ENCODE measurements around the gene MAPKAP1.
A peak's percentile ranks its signal among the peaks of the same experiment; 100 is the strongest.

The MAPKAP1 gene

DNA sequence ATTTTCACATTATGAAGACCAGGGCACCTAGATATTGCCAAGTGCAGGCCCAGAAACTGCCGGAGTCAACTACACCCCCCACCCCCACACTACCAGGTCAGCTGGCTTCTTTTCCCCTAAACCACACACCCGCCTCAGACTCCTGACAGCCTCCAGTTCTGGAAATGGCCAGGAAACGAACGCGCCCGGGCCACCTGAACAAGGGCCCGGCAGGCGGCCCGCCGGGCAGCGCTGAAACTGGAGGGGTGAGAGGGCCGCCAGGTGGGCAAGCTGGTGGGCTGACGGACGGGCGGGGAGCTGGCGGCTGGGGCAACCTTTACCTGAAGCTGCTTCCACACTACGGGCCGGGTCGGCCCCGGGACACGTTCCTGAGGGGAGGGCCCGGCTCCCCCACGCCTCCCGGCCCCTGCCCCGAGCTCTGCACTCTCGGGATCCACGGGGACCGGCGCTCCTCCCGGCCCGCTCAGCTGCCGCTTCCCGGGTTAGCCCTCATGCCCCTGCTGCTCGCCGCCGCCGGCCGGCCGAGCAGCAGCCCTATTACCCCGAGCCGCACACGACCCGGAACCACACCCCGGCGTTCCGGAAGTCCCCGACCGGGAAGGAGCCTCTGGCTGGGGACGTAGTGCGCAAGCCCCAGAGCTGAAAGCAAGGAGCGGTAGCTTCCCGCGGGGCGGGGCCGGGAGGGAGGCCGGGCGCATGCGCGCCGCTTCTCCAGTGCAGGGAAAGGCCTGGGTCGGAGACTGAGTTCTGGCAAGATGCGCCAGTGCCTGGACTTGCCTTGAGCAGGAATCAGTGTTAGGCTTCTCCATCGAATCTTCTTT is at the start of gene MAPKAP1:
Gene MAPKAP1 (minus strand): TSS at position 558 of the 821 bp plus-strand sequence. CDS start 34,634 bp downstream, outside the sequence.
- peak; percentile 100 for DNase-seq (ENCODE audit: low spot score)

DNA sequence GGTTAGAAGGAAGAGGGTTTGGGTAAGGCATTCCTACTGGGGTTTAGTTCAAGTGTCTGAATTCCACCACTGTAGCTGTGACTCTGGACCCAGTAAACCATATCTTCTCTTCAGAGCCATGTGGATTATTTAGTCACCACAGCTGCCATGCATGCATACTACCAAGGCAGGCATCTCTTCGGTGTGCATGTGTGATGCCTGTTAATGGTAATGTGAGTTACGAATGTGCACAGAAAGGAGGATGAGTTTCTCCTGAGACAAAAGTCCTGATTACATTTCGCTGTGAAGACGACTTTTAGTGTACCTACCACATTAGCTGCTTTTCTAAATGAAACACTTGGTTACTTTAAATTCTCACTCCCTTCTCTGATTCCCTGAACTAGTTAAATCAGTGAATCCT is 49.5 kb upstream of the MAPKAP1 start:
- no peak for DNase-seq (ENCODE audit: low spot score)

DNA sequence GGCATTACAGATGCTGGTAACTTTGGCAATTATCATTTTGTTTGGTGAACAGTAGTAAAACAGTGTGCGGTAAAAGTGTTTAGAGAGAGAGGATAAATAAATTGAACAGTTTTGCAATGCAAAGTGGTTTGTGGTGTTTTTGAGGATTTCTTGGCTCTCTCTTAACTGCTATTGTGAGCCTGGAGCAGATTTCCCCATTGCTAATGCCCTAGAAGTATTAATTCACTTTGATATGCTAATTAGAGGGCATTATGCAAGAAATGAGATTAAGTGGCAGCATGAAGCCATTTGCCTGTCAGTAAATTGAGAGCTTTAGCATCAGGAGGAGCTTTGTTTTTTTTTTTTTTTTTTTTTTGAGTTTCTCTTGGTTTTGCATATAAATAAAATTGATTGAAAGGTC is 48.3 kb upstream of the MAPKAP1 start:
- DNase-seq (ENCODE audit: low spot score), result no peak

DNA sequence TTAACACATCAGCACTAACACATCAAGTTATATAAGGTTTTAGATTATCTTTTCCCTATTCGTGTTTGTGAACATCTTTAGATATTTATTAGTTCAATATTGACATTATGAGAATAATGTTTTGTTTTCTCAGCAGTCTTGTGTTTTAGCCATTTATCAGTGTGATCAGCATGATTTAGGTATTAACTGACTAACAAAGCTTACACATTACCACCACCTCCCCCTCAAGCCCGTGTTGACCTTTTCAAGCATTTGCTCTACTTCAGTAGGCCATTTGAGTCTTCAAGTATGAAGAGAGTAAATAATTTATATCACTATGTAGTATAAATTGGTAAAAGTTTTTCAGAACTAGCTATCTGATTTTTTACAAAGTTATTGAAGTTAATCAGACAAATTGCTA is 47.1 kb upstream of the MAPKAP1 start:
- DNase-seq (ENCODE audit: low spot score), result no peak

DNA sequence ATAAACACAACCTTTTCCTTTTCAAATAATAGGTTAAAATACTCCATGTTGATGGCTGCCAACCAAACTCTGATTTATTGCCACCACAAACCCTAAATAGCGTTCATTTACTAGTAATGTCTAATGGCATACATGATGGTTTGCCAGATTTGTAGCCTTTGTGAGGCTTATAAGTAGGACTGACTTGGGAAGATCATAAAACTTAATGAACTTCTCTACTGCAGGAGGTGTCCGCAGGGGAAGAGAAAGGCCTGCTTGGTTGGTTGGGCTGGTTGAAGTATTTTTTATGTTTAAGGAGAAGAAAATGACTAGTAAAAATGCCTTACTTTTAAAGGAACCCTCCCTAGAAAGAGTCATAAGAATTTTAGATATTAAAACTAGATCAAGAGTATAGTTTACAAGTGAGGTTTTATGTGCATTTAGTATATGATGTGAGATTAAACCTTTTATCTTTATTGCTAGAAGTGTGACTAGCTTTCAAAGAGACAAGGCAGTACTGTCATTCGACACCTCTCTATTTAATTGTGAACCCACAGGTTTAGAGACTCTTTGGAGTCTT is 45.1 kb upstream of the MAPKAP1 start:
- no peak for DNase-seq (ENCODE audit: low spot score)

DNA sequence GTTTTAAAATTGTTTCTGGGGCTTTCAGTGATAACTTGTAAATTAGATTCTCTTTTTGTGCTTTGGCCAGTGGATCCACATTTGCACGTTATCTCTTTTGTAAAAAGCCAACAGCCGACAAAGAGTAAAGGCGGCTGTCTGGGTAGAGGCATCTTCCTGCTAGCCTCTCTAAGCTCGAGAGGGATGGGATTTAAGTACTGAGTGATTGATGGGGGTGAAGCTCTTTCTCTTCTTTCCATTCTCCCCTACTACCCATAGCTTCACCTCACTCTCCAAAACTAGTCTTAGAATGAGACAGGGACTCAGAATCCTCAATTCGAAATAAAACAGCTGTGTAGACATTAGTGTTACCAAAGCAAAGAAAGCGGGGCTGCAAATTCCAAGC is 43.6 kb upstream of the MAPKAP1 start:
- no peak for DNase-seq (ENCODE audit: low spot score)

DNA sequence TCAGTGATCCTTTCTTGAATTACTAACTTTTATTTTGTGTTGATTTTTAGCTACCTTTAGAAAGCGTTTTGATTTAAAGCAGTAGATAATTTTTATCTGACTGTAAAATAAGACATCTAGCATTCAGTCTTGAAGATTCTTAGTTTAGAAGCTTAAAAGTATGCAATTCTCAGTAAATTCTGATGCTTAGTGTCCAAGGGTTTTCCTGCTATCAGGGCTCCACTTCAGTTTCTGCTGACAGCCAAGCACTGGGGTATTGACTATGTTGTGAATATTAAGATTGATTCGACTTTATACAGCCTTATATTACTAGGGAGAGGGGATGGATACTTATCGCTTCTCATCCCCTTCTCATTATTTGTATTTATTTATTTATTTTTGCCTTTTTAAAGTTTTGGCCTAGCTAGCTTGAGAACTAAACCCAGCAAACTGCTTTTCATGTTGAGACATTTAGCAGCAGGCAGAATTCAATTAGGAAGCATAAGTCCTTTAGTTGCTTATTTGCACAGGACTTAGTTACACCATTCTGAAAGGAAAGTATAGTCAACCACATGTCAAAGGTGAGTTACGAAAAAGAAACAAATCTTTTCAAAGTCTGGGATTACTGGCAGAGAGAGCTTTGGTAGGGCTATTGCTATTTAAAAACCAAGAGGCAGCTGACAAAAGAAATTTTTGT is 43.1 kb upstream of the MAPKAP1 start:
- no peak for DNase-seq (ENCODE audit: low spot score)

DNA sequence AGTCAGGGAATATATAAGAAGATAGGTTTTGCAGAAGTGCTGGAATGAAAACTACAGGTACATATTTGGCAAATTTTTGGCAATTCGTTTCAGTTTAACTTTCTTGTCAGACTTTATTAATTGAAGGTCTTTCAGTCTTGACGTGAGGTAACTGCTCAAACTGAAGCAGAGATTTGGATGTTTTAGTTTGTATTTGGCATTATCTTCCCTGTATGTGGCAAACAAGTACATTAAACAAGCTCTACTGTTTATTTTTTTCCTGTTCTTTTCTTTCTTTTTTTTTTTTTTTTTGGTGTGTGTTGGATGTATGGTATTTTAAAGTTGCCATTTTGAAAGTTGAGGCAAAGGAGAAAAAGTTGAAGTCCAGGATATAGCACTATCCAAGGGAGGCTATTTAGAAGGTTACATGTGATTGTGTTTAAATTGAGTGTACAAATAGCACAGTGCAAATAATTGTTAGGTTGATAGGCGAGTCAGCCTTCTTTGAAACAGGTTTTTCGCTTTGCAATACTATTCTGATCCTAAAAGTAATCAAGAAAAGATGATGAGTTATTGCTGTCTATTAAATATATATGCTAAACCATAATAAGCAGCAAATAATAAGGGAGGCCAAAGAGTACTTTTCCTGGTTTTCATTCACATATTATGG is 42.4 kb upstream of the MAPKAP1 start:
- no peak for DNase-seq (ENCODE audit: low spot score)

DNA sequence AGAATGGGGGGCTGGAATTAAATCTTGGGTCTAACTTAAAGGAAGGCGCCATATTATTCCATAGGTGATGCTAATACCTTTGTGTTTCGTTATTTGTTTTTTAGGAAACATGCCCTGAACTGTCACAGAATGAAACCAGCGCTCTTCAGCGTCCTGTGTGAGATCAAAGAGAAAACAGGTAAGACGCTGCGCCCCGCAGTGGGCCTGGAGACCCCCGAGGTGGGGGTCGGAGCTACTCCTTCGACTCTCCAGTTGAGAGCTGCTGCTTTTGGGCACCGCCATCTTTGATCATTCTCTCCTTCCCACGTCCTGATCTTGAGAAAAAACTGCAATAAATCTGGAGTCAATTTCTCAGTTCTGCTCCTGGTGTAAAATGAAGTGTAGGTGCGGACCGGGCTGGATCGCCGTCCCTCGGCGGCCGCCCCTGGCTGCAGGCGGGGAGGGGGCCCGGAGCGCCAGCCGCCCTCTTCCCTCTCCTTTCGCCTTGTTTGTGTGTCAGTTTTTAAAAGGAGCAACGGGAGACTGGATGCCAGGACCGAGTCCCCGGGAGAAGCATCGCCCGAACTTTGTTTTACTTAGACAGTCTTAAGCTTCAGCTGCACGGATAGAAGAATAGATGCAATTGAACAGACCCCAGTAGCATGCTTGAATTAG is 41.6 kb upstream of the MAPKAP1 start:
- no peak for DNase-seq (ENCODE audit: low spot score)

DNA sequence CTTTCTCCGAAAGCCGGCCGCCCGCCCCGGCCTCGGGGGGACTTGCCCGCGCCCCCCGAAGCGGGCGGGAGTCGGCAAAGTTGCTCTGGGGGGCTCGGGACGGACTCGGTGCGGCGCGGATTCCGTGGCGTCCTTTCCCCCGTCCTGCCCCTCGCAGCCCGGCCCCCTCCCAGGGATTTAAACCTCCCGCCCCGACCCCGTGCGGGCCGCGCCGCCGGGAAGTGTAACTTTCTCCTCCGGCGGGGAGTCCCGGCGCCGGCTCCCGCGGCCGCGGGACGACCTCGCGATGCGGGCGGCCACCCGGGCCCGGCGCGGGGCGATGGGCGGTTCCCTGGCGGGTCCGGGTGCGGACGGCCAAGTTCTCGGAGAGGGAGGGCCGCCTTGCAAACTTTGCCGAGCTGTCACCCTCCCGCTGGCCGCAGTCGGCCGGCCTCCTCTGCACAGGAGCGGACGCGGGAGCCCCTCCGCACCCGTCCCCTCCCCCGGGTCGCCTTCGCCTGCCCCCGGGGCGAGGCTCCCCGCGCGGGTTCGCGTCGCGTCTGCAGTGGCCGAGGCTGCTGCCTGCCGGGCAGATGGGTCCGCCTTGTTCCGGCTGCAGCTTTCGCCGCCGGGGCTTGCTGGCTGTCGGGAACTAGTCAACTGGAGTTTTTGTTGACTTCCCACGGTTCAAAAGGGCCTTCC is 40.9 kb upstream of the MAPKAP1 start:
- peak; percentile 61 for DNase-seq (ENCODE audit: low spot score)

DNA sequence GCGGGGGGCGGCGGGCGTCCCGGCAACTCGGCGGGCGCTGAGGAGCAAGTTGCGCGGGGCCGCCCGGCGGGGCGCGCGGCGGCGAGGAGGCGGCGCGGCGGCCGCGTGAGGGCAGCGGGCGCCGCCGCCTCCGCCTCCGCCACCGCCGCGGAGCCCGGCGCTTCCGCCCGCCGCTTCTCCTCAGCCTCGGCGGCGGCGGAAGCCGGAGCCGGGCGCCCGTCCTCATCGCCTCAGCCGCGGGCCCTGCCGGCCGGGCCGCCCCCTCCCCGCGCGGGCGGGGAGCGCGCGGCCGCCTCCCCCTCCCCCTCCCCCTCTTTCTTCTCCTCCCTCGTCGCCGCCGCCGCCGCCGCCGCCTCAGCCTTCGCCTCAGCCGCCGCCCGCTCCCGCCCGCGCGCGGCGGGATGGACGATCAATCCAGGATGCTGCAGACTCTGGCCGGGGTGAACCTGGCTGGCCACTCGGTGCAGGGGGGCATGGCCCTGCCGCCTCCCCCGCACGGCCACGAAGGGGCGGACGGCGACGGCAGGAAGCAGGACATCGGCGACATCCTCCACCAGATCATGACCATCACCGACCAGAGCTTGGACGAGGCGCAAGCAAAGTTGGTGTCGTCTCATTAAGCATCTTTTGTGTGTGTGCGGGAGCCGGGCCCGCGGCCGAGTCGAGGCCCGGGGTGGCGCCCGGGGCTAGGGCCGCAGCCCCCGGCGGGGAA is 40.2 kb upstream of the MAPKAP1 start, which contains the start of gene PBX3:
Gene PBX3 (plus strand): TSS at position 321 of the 712 bp plus-strand sequence.
- DNase-seq (ENCODE audit: low spot score), result peak; percentile 57

DNA sequence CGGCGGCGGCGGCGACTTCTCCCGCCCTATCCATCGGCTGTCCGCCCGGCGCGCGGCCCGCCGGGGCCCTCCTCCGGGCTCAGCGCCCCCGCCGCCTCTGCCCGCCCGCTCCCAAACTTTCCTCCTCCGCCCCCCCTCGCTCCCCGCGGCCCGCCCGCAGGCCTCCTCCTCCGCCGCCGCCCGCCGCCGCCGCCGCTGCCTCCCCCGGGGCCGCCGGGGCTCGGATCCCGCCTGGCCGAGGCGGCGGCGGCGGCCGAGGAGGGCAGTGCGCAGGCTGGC is 39.7 kb upstream of the MAPKAP1 start:
- no peak for DNase-seq (ENCODE audit: low spot score)

DNA sequence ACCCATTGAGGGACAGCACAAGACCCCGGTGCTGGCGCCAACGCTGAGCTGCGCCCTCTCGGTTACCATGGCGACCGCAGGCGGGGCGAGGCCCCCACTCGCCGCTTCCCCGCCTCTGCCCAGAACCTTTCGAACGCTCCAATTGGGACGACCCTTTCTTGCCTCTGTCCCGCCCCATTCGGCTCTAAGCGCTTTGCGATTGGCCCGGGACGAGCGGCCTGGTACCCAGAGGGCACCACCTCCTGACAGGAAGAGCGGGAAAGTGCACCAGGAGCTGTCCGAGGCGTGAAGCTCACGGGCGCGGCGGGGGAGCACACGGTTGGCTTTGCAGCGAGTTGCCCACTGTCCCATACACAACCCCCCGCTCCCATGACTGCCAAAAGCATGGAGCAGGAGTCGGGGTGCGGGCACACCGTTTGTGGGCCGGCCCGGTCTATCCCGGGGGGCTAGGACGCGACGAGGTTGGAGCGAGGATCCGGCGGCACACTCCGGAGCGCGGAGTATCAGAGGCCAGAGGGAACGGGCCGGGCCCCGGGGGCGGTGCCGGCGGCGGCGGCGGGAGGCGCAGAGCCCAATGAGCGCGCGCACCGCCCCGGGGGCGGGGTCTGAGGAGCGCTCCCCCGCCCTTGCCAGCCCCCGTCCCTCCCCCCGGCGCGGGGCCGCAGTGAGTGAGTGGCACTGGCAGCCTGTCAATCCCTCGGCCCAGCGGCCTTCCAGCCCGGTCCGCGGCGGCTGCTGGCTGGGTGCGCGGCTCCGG is 39.2 kb upstream of the MAPKAP1 start:
- peak; percentile 96 for DNase-seq (ENCODE audit: low spot score)

DNA sequence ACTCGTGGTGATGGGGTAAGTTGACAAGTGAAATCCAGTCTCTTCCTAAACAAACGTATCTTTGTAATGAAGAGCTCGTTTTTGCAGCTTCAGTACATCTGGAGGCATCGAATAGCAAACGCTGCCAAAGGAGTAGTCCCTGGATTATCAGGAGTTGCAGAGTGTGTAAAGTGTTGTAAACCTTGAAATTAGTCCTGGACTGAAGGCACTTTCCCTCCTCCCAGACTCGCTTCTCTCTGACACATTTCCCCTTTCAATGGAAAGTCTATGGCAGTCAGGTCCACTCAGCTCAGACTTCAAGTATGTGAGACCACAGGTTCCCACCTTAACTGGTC is 38.6 kb upstream of the MAPKAP1 start:
- DNase-seq (ENCODE audit: low spot score), result no peak

DNA sequence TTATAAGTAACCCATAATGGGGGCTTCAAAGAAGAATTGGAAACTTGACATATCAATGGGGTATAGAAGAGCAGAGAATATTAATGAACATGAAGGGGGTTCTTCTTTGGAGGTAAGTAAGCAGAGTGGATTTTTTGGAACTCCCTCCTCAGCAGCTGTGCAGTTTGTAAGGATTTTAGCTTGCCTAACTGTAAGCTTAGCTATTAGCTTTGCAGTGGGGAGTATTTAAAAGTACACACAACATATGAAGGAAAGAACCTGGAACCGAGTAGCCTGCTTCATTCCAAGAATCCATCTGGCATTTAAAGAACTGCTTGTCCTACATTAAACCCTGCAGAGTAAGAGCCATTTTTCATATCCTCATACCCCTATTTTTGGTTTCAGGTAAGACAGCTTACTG is 38.0 kb upstream of the MAPKAP1 start:
- no peak for DNase-seq (ENCODE audit: low spot score)

DNA sequence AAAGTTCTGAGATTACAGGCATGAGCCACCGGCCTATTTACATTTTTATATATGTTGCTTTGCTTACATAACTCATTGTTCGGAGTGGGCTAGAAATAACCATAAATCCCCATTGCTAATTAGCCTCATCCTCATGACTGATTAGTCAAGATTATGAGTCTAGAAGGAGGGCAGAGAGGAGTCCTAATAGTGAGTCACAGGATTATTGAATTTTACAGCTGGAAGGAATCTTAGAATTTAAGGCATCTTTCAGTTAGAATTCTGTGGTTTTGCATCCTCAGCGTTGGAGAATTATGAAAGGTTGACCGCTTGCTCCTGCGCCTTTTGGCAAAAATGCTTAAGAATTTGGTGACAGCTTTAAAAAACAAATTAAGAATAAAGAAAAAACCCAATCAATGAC is 37.6 kb upstream of the MAPKAP1 start:
- peak; percentile 65 for DNase-seq (ENCODE audit: low spot score)

DNA sequence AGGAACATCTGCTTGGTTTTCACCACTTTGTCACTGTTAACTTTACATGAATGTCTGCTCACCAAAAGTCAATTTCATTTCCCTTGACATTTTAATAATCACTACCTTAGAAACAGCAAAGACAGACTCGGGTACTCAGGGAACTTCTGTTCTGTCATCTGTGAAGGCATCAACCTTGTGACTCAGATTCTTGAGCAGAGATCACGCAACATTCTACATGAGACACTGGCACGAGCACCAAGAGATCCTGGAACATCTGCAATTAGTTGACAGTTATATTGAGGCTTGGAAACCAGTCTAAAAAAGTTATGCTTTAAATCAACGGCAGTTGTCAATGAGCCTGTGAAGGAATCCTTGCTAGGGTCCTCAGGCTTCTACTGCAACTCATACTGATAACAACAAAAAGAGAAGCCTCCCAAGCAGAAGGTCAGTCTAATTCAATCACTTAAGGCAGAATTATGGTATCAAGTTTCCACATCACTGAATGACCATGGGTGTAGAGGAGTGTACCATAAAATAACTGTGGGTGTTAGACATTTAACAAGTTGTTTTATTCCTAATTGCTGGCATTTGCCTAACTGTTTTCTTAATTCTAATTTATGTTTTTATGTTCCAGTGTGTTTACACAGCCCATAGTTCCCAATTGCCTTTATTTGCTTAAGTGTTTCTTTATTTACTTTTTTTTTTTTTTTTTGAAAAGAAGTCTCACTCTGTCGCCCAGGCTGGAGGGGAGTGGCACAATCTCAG is 36.8 kb upstream of the MAPKAP1 start:
- peak; percentile 61 for DNase-seq (ENCODE audit: low spot score)

DNA sequence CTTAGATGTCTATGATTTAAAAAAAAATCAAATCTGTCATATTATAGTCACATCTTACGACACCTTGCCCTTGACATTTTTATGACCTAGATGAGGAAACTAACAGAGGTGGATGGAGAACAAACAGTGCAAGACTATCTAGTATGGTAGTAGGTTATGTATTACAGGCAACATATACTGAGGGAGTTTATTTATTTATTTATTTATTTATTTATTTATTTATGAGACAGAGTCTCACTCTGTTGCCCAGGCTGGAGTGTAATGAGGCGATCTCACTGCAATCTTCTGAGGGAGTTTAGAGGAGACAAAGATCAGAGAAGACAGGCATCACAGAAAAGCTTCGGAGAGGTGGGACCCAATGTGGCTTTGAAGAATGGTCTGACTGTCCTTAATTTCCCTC is 35.6 kb upstream of the MAPKAP1 start:
- DNase-seq (ENCODE audit: low spot score), result no peak

DNA sequence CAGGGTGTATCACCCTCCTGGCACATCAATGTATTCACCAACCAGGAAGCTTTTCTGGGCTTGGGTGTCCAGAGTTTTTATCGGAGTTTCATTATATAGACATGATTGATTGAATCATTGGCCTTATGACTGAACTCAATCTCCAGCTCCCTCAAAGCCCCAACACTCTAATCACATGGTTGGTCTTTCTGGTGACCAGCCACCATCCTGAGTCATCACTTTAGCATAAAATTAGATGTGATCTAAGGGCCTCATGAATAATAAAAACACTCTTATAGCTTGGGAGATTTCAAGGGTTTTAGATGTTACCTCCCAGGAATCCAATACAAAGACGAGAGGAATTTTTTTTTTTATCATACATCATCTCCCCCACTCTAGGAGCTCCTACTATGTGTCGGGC is 32.4 kb upstream of the MAPKAP1 start:
- no peak for DNase-seq (ENCODE audit: low spot score)

DNA sequence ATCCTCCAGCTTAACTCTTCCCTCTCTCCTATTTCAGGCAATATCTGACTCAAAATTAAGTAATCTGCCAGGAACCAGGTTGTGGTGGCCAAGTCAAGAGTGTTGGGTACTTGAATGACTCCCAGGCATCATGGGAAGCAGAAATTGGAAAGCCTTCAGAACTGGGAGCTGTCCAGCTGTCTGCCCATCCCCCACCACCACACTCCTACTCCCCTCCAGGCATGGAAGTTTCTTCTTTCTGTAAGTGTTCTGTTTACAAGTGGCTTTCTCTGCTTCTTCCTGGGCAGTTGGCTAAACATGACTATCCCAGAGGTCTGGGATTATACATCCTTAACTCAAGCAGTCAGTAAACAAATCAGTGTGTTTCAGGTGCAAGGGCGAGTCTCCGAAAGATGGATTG is 25.6 kb upstream of the MAPKAP1 start:
- no peak for DNase-seq (ENCODE audit: low spot score)
